Left colon (tissue), 2 donors: ENCODE measurements around the gene CCDC85B. TPM values are rescaled to one million over a fixed set of nuclear protein-coding genes. Genes with fewer than 3 reads are reported as not detected.

Experiments
- total RNA-seq, 2 donors: library from RNA; stranded (reverse); fragmentation: NEBNext Ultra II Directional; extraction: Animal tissue kit (Norgen Biotek cat#: 25700); gene quantifications; one replicate each; pipeline ENCODE4 v1.2.1, GENCODE V29; 2021
- donor health status: DM: no; HTN: no; CAD: no.
- donor health status: DM: yes; HTN: yes; CAD: no.

CCDC85B gene
- total RNA-seq, 2 donors from 2014 or later, result 7.1 to 8.6 TPM

Other genes starting within 250 kb of the CCDC85B start
- gene RELA, start 227.8 kb upstream of the CCDC85B start, total RNA-seq, result 10 to 100 TPM; 57.6 to 62.9 TPM
- gene KAT5, start 178.4 kb upstream of the CCDC85B start, total RNA-seq, result 10 to 100 TPM; 70.8 to 72.3 TPM
- gene RNASEH2C, start 169.9 kb upstream of the CCDC85B start, total RNA-seq, result 10 to 100 TPM; 23.7 to 31.2 TPM
- gene AP5B1, start 109.7 kb upstream of the CCDC85B start, total RNA-seq, result 10 to 100 TPM; 21.7 to 22.4 TPM
- 10 to 100 TPM; 29.5 to 35.9 TPM for gene OVOL1, start 103.6 kb upstream of the CCDC85B start, total RNA-seq
- 1 to 10 TPM; 1.6 to 3.8 TPM for gene SNX32, start 56.7 kb upstream of the CCDC85B start, total RNA-seq
- gene CFL1, start 32.5 kb upstream of the CCDC85B start, total RNA-seq, result 1,000 to 10,000 TPM; 1,740 to 2,016 TPM
- 10 to 100 TPM; 55.7 to 63.4 TPM for gene MUS81, start 30.2 kb upstream of the CCDC85B start, total RNA-seq
- gene EFEMP2, start 17.9 kb upstream of the CCDC85B start, total RNA-seq, result 10 to 100 TPM in 1 of 2 donors, 1 to 10 TPM in 1; 4.5 to 21.4 TPM
- 1 to 10 TPM; 1.5 to 2.4 TPM for gene CTSW, start 10.8 kb upstream of the CCDC85B start, total RNA-seq
- gene FIBP, start 2.2 kb upstream of the CCDC85B start, total RNA-seq, result 10 to 100 TPM; 47.7 to 49.6 TPM
- 1 to 10 TPM; 1.1 to 1.8 TPM for gene FOSL1, start 9.7 kb downstream of the CCDC85B start, total RNA-seq
- gene C11orf68, start 28.4 kb downstream of the CCDC85B start, total RNA-seq, result 10 to 100 TPM; 18.6 to 29.3 TPM
- 10 to 100 TPM; 47.3 to 53.4 TPM for gene DRAP1, start 28.8 kb downstream of the CCDC85B start, total RNA-seq
- not detected for gene TSGA10IP, start 54.8 kb downstream of the CCDC85B start, total RNA-seq
- 10 to 100 TPM; 41.1 to 46.4 TPM for gene SART1, start 71.1 kb downstream of the CCDC85B start, total RNA-seq
- 10 to 100 TPM; 21.6 to 31.3 TPM for gene EIF1AD, start 111.5 kb downstream of the CCDC85B start, total RNA-seq
- 100 to 1,000 TPM; 103 to 111 TPM for gene BANF1, start 111.8 kb downstream of the CCDC85B start, total RNA-seq
- not detected for gene CST6, start 121.3 kb downstream of the CCDC85B start, total RNA-seq
- under 1 TPM in 1 of 2 donors, not detected in 1; 0.39 TPM for gene CATSPER1, start 135.8 kb downstream of the CCDC85B start, total RNA-seq
- gene GAL3ST3, start 158.5 kb downstream of the CCDC85B start, total RNA-seq, result not detected
- 100 to 1,000 TPM; 123 to 131 TPM for gene SF3B2, start 161.7 kb downstream of the CCDC85B start, total RNA-seq
- 10 to 100 TPM; 17.1 to 19.2 TPM for gene PACS1, start 179.6 kb downstream of the CCDC85B start, total RNA-seq